NCI-H1436 treated with DMSO at 0.1 percent for 48 hours (cell line): Measurements from ENCODE around the gene WEE1.
"Not testable (repeated sequence)": the region's sequence is repeated elsewhere in the genome, so short reads cannot be mapped to it uniquely, and the experiment has no call there.

Experiments used
- DNase-seq: peaks from one replicate; lab custom pipeline; 2025; lab: John Stamatoyannopoulos, UW

Gene WEE1

DNA sequence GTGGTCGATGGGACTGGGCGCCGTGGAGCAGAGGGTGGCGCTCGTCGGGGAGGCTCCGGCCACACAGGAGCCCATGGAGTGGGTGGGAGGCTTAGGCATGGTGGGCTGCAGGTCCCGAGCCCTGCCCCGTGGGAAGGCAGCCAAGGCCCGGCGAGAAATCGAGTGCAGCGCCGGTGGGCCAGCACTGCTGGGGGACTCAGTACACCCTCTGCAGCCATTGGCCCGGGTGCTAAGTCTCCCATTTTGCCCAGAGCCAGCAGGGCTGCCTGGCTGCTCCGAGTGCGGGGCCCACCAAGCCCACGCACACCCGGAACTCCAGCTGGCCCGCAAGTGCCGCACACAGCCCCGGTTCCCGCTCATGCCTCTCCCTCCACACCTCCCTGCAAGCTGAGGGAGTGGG, 49.6 kb downstream of the WEE1 start:
- DNase-seq, result not testable (repeated sequence)

DNA sequence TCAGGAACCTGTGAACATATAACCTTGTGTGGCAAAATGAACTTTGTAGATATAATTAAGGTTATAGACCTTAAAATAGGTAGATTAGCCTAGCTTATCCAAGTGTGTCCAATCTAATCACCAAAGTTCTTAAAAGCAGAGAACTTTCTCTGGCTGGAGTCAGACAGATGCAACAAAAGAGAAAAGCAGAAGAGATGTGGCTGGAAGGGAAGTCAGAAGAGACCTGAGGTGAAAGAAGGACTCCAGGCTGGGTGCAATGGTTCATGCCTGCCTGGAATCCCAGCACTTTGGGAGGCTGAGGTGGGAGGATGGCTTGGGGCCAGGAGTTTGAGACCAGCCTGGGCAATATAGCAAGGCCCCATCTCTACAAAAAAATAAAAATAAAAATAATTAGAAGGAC, 51.0 kb downstream of the WEE1 start:
- DNase-seq, result no peak

DNA sequence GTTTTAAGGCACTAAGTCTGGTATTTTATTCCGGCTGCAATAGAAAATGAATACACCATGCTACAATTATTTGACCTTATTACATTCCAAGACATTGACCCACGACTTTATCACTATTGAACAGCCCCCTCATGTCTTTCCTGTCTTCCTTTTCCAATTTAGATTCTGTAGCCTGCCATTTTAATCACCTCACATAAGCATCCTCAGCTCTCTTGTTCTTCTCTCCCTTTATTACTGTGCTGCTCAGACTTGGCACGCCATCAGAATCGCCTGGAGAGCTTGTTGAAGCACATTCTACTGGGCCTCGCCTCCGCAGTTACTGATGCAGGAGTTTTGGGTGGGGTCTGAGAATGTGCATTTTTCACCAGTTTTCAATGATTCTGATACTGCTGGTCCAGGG, 51.7 kb downstream of the WEE1 start:
- no peak for DNase-seq

DNA sequence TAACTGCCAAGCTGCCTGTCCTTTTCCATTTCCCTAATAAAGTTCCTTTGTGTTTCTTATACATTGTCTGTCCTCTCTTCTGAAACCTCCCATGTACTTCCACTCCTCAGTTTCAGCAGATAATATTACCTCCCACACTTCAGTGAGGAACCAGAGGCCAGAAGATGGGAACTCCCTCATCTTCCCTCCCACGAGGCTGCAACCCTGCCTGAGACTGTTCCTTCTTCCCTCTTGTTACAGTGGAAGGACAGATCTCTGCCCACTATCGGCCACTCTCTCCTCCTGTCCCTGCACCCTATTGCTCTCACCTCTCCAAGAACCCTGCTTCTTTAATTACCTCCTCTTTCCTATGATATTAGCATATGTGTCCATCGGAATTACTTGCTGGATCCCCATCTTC, 52.3 kb downstream of the WEE1 start:
- DNase-seq, result no peak

DNA sequence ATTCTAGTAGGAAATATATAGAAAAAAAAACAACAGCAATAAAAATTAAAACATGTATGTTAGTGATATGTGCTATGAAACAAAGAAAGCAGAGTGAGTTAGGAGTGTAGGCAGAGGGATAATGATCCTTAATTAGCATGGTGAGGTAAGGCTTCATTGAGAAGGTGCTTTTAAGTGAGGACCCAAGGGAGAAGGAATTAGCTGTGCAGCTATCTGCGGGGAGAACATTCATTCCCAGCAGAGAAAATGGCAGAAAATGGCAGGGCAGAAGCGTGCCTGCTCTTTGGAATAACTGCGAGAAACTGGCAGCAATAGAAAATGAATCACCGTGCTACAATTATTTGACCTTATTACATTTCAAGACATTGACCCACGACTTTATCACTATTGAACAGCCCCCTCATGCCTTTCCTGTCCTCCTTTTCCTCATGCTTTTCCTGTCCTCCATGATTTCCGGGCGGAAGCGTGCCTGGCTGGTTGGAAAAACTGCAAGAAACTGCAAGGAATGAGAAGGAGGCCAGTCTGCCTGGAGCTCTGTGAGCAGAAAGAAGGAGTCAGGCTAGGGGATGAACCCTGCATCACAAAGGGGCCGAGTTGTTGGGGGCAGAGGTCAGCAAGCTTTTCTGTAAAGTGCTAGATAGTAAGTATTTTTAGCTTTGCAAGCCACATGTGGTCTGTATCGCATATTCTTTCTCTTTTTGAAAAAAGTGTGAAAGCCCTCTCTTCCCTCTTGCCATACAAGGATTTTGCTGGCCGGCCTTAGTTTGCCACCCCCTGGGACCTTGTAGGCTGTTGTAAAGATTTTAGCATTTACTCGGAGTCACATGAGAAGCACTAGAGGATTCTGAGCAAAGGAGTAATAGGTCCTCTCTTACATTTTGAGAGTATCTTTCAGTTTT, 53.3 kb downstream of the WEE1 start:
- peak; percentile 45 for DNase-seq

DNA sequence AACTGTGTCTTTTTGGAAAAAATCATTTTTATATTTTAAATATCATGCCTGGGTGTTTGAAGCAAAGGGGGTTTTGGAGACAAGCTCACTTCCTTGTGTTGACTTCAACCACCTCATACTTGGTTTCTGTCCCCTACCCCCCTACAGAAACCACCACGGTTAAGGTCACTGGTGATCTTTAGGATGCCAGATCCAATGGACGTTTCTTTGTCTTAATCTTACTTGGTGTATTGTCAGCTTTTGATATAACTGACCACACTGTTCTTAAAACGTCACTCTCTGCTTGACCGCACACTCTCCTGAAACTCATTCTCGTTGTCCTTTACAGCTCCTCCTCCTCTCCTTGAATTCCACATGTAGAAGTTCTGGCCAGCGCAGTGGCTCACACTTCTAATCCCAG, 55.6 kb downstream of the WEE1 start:
- no peak for DNase-seq

DNA sequence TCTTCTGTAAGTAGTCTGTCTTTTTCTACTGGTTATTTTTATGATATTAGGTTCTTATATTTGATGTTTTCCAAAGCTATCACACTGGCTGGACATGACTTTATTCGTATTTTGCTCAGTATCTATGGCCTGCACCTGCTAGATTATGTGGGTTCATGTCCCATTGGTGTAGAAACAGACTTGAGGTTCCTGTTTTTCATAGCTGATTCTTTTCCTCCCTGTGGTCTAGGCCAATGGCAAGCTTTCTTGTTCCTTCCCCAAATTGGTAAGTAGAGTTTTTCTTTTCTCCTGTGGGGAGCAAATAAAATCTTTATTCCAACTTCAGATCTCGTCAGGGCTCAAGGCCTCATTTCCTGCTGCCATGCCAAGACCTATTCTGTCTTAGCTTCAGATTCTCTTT, 60.2 kb downstream of the WEE1 start:
- no peak for DNase-seq

DNA sequence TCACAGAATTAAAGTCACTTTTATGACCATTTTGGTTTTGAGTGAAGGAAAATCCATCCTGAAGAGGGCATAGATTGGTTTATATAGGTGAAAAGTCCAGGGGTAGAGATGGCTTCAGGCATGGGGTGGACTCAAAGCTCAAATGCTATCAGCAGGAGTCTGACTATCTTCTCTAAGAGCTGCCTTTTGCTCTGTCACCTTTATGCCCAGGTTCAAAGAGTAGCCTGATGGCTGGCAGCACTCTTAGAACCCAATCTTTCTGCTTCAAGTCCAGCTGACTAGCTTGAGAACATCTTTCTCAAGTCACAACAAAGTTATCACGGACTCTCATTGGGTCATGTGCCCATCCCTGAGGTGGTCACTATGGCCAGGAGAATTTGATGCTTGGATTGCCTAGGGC, 63.2 kb downstream of the WEE1 start:
- DNase-seq, result no peak

DNA sequence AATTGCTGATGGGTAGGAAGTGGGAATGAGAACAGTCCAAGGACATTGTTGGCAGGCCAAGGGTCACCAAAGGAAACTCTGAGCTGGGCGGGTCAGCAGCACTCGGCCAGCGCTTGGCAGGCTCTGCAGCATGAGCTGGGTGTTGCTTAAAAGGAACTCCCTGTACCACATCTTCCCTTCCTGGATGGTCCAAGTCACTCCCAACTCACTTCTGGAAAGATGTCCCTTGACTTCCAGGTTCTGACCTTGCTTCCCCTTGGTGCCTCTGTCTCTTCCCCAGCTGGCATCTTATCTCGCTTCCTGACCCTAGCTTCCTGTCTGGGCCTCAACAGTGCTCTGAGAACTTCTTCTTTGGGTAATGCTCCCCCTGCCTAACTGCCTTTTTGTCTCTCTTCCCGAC, 65.6 kb downstream of the WEE1 start:
- no peak for DNase-seq
